Liver (tissue), 3 donors: Measurements from ENCODE around the gene COLEC12.

ENCODE experiments used
- ATF3 ChIP-seq: IDR thresholded peaks from 2 replicates; pipeline ENCODE4 v1.6.1; 2016; ENCODE audit warnings: antibody characterized with exemption
- CTCF ChIP-seq: fragments of 150-350 bp; IDR thresholded peaks from 2 replicates; pipeline ENCODE4 v1.5.1; 2017; ENCODE audit warnings: improper control_type of control experiment, low read depth, low read length; ENCODE audit not compliant: missing input control
- EGR1 ChIP-seq, 2 donors: IDR thresholded peaks; 2 replicates each; pipeline ENCODE4 v1.6.1; 2016 to 2018; ENCODE audit warnings: antibody characterized with exemption in 2 of 2, low read depth in 2 of 2
- JUND ChIP-seq, 2 donors: IDR thresholded peaks; 2 replicates each; pipeline ENCODE4 v1.6.1; 2016; ENCODE audit warnings: antibody characterized with exemption in 2 of 2
- MAX ChIP-seq: IDR thresholded peaks from 2 replicates; pipeline ENCODE4 v1.6.1; 2016; ENCODE audit warnings: antibody characterized with exemption
- RAD21 ChIP-seq, 2 donors: IDR thresholded peaks; 2 replicates each; pipeline ENCODE4 v1.6.1; 2016; ENCODE audit warnings: antibody characterized with exemption in 2 of 2, mild to moderate bottlenecking in 2 of 2
- REST ChIP-seq: IDR thresholded peaks from 2 replicates; pipeline ENCODE4 v1.6.1; 2016; ENCODE audit warnings: antibody characterized with exemption, mild to moderate bottlenecking
- SP1 ChIP-seq: IDR thresholded peaks from 2 replicates; pipeline ENCODE4 v1.6.1; 2018; ENCODE audit warnings: antibody characterized with exemption, mild to moderate bottlenecking
- TAF1 ChIP-seq: conservative IDR thresholded peaks from 2 replicates; pipeline ENCODE4 v1.6.1; 2016; ENCODE audit warnings: antibody characterized with exemption, mild to moderate bottlenecking
- YY1 ChIP-seq: IDR thresholded peaks from 2 replicates; pipeline ENCODE4 v1.6.1; 2016; ENCODE audit warnings: antibody characterized with exemption, mild to moderate bottlenecking
- ZBTB33 ChIP-seq: IDR thresholded peaks from 2 replicates; pipeline ENCODE4 v1.6.1; 2016; ENCODE audit warnings: antibody characterized with exemption
- donor health status: healthy.
- donor health status: healthy.

- TF ChIP-seq MAX = no peak
- TF ChIP-seq CTCF = no peak
- TF ChIP-seq JUND (IDR thresholded peaks at IDR 0.05) = no peak
- TF ChIP-seq TAF1 = no peak
- no peak for TF ChIP-seq ATF3
- TF ChIP-seq ZBTB33 = no peak
- no peak for TF ChIP-seq YY1
- no peak for TF ChIP-seq EGR1 (IDR thresholded peaks at IDR 0.05; ENCODE audit: low read depth in 2 of 2)
- no peak for TF ChIP-seq RAD21 (IDR thresholded peaks at IDR 0.05)
- TF ChIP-seq SP1 = no peak
- TF ChIP-seq REST = no peak
Measured at GRCh38 chr18:417495-417894, 83.0 kb downstream of the COLEC12 start.
